HG03039 (cell line): ENCODE data around the gene DLG5.

ENCODE experiments used
- ATAC-seq: cut with Tn5 transposase; IDR thresholded peaks from one replicate; pipeline ENCODE4 v1.9.1; 2021; ENCODE audit warnings: mild to moderate bottlenecking, moderate library complexity; ENCODE audit not compliant: unreplicated experiment

The DLG5 gene

GRCh38 chr10:77823811-77824542, 102.6 kb downstream of the DLG5 start:
- no peak for ATAC-seq

- ATAC-seq: no peak
Measured at GRCh38 chr10:77821551-77821950, 105.0 kb downstream of the DLG5 start.

GRCh38 chr10:77821036-77821435, 105.5 kb downstream of the DLG5 start:
- ATAC-seq: no peak

- ATAC-seq: no peak
Measured at GRCh38 chr10:77820349-77820748, 106.2 kb downstream of the DLG5 start.

- ATAC-seq: no peak
Measured at GRCh38 chr10:77819210-77820112, 107.1 kb downstream of the DLG5 start.

GRCh38 chr10:77818378-77818777, 108.2 kb downstream of the DLG5 start:
- ATAC-seq: no peak

GRCh38 chr10:77817541-77817940, 109.0 kb downstream of the DLG5 start:
- ATAC-seq: no peak

GRCh38 chr10:77816311-77816710, 110.2 kb downstream of the DLG5 start:
- ATAC-seq: no peak

GRCh38 chr10:77812741-77813140, 113.8 kb downstream of the DLG5 start:
- no peak for ATAC-seq

- ATAC-seq: no peak
Measured at GRCh38 chr10:77811831-77812430, 114.6 kb downstream of the DLG5 start.

GRCh38 chr10:77810446-77811335, 115.9 kb downstream of the DLG5 start:
- ATAC-seq: no peak

- ATAC-seq: no peak
Measured at GRCh38 chr10:77809336-77809735, 117.2 kb downstream of the DLG5 start.

- ATAC-seq: no peak
Measured at GRCh38 chr10:77807706-77808105, 118.8 kb downstream of the DLG5 start.

GRCh38 chr10:77806511-77807157, 119.9 kb downstream of the DLG5 start:
- no peak for ATAC-seq

- ATAC-seq: no peak
Measured at GRCh38 chr10:77805676-77806075, 120.9 kb downstream of the DLG5 start.

- ATAC-seq: no peak
Measured at GRCh38 chr10:77804371-77804770, 122.2 kb downstream of the DLG5 start.

GRCh38 chr10:77801474-77802161, 124.9 kb downstream of the DLG5 start:
- peak; percentile 78 for ATAC-seq

- ATAC-seq: no peak
Measured at GRCh38 chr10:77800738-77801266, 125.8 kb downstream of the DLG5 start.

GRCh38 chr10:77800320-77800719, 126.2 kb downstream of the DLG5 start:
- no peak for ATAC-seq
